A673 (cell line): ENCODE data around the gene TRPM2.

Experiments used
- EZH2 ChIP-seq: fragments of 200-600 bp; sonication (generic); IDR thresholded peaks from 2 replicates; pipeline ENCODE4 v1.6.1; 2017; ENCODE audit warnings: borderline replicate concordance, low read depth, mild to moderate bottlenecking, mixed read lengths, antibody characterized with exemption, low read length; ENCODE audit not compliant: poor library complexity, severe bottlenecking
- TF ChIP-seq, protein P1 (sequence below): fragments of 300-800, 200-600 bp; sonication (generic); conservative IDR thresholded peaks from 2 replicates; pipeline ENCODE4 v1.5.1; 2017; ENCODE audit warnings: low read depth, mild to moderate bottlenecking, antibody characterized with exemption, low read length, moderate library complexity, mixed read lengths

DNA sequence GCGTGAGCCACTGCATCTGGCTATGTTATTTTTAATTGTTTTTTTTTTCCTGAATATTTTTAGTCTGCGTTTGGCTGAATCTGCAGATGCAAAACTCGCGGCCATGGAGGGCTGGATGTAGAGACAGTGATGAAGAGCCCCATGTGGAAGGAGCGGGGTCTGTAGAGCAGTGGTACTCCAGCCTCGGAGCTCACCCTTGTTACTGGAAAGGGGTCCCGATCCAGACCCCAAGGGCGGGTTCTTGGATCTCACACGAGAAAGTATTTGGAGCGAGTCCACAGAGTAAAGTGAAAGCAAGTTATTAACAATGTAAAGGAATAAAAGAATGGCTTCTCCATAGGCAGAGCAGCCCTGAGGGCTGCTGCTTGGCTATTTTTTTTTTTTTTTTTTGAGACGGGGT lies 2.7 kb downstream of the TRPM2 start:
- TF ChIP-seq, protein P1, sequence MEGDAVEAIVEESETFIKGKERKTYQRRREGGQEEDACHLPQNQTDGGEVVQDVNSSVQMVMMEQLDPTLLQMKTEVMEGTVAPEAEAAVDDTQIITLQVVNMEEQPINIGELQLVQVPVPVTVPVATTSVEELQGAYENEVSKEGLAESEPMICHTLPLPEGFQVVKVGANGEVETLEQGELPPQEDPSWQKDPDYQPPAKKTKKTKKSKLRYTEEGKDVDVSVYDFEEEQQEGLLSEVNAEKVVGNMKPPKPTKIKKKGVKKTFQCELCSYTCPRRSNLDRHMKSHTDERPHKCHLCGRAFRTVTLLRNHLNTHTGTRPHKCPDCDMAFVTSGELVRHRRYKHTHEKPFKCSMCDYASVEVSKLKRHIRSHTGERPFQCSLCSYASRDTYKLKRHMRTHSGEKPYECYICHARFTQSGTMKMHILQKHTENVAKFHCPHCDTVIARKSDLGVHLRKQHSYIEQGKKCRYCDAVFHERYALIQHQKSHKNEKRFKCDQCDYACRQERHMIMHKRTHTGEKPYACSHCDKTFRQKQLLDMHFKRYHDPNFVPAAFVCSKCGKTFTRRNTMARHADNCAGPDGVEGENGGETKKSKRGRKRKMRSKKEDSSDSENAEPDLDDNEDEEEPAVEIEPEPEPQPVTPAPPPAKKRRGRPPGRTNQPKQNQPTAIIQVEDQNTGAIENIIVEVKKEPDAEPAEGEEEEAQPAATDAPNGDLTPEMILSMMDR, result no peak
- TF ChIP-seq EZH2, result no peak
